CD4-positive, alpha-beta T cell treated with Interleukin-17A for 4 hours (primary cell): ENCODE data around the gene SLC25A20.
"Not testable (repeated sequence)": the region's sequence is repeated elsewhere in the genome, so short reads cannot be mapped to it uniquely, and the experiment has no call there.

Experiments used
- DNase-seq: peaks from one replicate; pipeline ENCODE4 v3.0.0-alpha.2; 2020; ENCODE audit warnings: mixed read lengths

The SLC25A20 gene

DNA sequence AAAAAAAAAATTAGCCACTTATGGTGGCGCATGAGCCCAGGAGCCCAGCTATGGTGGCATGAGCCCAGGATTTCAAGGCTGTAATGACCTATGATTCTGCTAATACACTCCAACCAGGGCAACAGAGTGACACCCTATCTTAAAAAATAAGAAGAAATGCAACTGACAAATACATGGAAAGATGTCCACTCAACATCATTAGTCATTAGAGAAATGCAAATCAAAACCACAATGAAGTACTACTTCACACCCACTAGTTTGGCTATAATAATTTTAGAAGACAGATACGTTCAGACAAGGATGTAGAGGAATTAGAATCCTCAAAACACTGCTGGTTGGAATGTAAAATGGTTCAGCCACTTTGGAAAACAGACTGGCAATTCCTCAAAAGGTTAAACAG lies 61.5 kb downstream of the SLC25A20 start:
- no peak for DNase-seq

DNA sequence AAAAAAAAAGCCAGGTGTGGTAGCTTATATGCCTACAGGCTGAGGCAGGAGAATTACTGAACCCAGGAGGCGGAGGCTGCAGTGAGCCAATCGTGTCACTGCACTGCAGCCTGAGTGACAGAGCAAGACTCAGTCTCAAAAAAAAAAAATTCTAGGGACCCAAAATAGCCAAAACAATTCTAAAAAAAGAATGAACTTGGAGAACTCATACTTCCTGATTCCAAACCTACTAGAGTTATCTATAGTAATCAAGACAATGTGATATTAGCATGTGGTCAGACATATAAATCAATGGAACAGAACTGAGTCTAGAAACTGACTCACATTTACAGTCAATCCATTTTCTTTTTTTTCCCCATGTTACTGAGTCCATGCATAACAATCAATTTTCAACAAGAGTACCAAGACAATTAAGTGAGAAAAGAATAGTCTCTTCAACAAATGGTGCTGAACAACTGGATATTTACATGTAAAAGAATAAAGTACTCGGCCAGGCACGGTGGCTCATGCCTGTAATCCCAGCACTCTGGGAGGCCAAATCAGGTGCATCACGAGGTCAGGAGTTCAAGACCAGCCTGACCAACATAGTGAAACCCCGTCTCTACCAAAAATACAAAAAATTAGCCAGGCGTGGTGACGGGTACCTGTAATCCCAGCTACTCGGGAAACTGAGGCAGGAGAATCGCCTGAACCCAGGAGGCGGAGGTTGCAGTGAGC lies 62.9 kb downstream of the SLC25A20 start:
- no peak for DNase-seq

DNA sequence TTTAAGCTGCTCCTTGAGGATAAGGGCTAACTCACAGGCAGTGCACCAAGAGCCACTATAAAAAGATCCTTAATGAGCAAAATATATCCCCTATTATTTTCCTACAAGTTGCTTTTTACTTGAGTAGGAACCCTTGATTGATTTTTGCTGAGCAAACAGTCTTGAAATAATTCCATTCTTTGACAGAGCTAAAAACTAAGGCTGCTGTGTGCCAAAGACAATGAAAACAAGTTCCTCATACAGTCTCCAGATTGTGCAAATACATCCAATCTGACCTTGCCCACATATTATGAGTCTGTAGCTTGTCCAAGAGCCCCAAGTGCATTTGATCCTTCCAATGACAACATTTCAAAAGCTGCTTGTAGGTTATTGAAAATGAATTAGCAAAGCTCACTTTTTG lies 66.0 kb downstream of the SLC25A20 start:
- no peak for DNase-seq

DNA sequence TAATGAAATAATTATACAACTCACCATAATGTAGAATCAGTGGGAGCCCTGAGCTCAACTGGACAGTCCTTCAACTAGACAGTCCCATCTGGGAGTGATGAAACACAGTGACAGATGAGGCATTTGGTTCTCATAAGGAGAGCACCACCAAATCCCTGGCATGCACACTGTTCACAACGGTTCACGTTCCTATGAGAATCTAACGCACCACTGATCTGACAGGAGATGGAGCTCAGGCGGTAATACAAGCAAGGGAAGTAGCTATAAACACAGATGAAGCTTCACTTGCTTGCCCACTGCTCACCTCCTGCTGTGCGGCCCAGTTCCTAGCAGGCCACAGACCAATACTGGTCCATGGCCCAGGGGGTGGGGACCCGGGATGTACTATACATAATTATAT lies 68.0 kb downstream of the SLC25A20 start:
- no peak for DNase-seq

DNA sequence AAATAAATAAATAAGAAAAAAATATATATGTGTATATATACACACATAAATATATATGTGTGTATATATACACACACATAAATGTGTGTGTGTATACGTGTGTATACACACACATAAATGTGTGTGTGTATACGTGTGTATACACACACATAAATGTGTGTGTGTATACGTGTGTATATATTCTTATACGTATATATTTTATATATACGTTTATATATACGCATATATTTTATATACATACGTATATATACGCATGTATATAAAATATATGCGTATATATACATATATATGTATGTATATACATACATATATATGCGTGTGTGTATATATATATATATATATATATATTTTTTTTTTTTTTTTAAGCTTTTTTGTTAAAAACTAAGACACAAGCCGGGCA lies 69.2 kb downstream of the SLC25A20 start:
- not testable (repeated sequence) for DNase-seq

DNA sequence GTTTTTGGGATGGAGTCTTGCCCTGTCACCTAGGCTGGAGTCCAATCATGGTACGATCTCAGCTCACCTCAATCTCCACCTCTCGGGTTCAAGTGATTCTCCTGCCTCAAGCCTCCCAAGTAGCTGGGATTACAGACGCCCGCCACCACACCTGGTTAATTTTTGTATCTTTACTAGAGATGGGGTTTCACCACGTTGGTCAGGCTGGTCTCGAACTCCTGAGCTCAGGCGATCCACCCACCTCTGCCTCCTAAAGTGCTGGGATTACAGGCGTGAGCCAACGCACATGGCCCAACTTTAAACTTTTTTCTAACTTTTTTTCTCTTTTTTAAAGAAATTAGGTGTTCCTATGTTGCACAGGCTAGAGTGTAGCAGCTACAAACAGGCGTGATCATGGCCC lies 70.8 kb downstream of the SLC25A20 start:
- DNase-seq, result not testable (repeated sequence)

DNA sequence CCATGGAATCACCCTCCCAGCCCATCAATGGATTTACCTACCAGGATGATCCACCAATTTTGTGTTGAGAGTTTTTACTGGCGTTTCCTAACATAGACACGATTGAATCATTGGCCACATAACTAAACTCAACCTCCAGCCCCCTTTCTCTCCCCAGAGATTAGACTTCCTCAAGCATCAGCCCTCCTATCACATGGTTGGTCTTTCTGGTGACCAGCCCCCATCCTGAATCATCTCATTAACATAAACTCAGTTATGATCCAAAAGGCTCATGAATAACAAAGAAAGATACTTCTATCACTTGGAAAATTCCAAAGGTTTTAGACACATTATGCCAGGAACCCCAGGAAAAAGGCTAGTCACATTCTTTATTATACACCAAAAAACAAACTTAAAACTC lies 72.2 kb downstream of the SLC25A20 start:
- no peak for DNase-seq

DNA sequence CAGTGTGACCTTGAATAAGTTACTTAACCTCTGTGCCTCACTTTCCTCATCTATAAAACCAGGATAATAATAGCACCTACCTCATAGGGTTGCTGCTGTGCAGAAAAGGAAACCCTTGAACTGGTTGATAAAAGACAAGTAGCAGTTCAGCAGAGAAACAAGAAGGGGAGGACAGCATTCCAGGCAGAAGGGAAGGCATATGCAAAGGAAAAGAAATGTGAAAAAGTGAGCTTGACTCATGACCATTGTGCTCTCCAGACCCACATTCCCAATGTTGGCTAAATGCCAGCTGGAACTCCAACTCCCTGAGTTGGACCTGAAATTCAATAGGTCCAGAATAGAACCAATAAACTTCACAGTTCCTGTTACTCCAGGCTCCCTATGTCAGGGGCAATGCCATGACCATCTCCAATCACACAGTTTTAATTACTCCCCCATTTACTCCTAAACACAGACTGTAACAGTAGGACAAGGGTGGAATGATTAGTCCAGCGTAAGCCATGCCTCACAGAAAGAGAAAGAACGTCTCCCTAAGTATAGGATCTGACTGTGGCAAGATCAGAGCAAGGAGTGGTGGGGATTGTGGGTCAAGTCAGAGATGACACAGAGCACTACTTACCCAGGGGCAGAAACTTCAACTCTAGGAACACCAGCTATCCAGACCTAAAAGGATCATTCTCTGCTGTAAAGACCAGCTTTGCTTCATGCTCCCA lies 77.9 kb downstream of the SLC25A20 start:
- DNase-seq, result no peak

DNA sequence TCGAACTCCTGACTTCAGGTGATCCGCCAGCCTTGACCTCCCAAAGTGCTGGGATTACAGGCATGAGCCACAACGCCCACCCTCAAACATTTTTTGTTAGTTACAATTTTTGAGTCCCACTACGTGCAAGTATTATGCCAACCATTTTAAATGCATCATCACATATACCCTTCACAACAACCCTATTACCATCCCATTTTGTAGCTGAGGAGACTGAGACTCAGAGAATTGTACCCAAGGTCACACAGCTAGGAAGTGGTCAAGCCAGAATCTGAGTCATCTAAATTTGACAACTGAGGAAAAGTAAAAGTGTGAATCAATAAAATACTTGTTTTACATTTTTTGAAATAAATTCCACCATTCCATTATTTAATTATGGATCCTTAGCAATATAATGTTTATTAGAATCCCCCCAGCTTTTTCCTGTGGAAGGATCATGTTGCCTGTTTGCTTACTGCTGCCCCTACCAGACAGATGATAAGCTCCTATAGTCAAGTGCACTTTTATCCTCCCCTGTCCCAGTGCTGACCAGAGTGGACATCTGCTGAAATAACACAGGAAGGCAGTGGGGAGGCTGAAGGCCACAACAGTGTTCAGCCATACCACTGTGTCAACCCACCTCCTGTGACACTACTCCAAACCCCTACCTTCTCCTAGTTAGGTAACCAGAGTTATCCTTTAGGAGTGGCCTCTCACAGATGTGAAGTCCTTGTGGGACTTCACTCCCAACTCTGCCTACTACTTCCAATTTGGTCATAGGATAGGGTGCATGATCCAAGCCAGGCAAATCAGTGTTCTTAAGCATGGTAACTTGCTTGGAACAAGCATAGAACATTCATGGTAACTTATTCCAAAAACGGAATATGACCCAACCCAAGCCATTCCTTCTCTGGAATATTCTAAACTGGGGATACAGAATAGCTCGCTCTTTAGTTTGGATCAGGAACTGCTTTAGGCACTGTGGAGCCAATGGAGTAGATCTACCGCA lies 79.2 kb downstream of the SLC25A20 start:
- no peak for DNase-seq

DNA sequence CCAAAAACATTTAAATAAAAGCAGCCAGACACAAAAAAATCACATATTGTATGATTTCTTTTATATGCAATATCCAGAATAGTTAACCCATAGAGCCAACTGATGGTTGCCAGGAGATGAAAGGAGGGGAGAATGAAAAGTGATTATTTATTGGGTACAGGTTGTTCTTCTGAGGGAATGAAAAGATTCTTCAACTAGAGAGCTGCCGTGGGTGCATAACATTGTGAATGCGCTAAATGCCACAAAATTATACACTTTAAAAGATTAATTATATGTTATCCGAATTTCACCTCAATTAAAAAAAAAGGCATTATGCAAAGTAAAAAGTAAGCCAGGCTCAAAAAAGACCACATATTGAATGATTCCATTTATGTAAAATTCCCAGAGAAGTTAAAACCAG lies 87.2 kb downstream of the SLC25A20 start:
- DNase-seq, result no peak
